SK-N-SH treated with all-trans-retinoic acid at 6 μM for 48 hours (cell line): ENCODE measurements around the gene AUH.

Experiments
- ARNTL ChIP-seq: fragments of 450-650 bp; formaldehyde crosslinking; IDR thresholded peaks from 2 replicates; pipeline ENCODE4 v1.5.0; 2020; ENCODE audit warnings: low read depth, mild to moderate bottlenecking, moderate library complexity, borderline replicate concordance
- BACH2 ChIP-seq: fragments of 250-450 bp; sonication (Bioruptor Pico); IDR thresholded peaks from 2 replicates; pipeline ENCODE4 v1.9.0; 2021; ENCODE audit warnings: mild to moderate bottlenecking, borderline replicate concordance
- CSDC2 ChIP-seq: fragments of 250-450 bp; sonication (Bioruptor Pico); IDR thresholded peaks from 2 replicates; pipeline ENCODE4 v1.5.0; 2020; ENCODE audit warnings: mild to moderate bottlenecking, moderate library complexity
- ISL1 ChIP-seq: fragments of 250-450 bp; sonication (Bioruptor Pico); IDR thresholded peaks from 2 replicates; pipeline ENCODE4 v2.1.2; 2022; ENCODE audit warnings: mild to moderate bottlenecking, moderate library complexity
- SNAI2 ChIP-seq: fragments of 250-450 bp; sonication (Bioruptor Pico); IDR thresholded peaks from 2 replicates; pipeline ENCODE4 v1.5.0; 2020; ENCODE audit warnings: mild to moderate bottlenecking, moderate library complexity
- TOX ChIP-seq: fragments of 250-450 bp; sonication (Bioruptor Pico); IDR thresholded peaks from 2 replicates; pipeline ENCODE4 v1.8.0; 2021; ENCODE audit warnings: mild to moderate bottlenecking, moderate library complexity, borderline replicate concordance
- ZFP3 ChIP-seq: fragments of 250-450 bp; sonication (Bioruptor Pico); IDR thresholded peaks from 2 replicates; pipeline ENCODE4 v1.5.0; 2020; ENCODE audit warnings: mild to moderate bottlenecking, moderate library complexity
- ZFP30 ChIP-seq: fragments of 450-650 bp; formaldehyde crosslinking; IDR thresholded peaks from 2 replicates; pipeline ENCODE4 v1.5.0; 2022; ENCODE audit warnings: mild to moderate bottlenecking, moderate library complexity
- ZNF8 ChIP-seq: fragments of 450-650 bp; formaldehyde crosslinking; IDR thresholded peaks from 2 replicates; pipeline ENCODE4 v1.5.0; 2020; ENCODE audit warnings: mild to moderate bottlenecking, moderate library complexity
- TF ChIP-seq, protein P1 (sequence below): fragments of 250-450 bp; sonication (Bioruptor Pico); IDR thresholded peaks from 2 replicates; pipeline ENCODE4 v1.5.1; 2021; ENCODE audit warnings: mild to moderate bottlenecking, moderate library complexity

DNA sequence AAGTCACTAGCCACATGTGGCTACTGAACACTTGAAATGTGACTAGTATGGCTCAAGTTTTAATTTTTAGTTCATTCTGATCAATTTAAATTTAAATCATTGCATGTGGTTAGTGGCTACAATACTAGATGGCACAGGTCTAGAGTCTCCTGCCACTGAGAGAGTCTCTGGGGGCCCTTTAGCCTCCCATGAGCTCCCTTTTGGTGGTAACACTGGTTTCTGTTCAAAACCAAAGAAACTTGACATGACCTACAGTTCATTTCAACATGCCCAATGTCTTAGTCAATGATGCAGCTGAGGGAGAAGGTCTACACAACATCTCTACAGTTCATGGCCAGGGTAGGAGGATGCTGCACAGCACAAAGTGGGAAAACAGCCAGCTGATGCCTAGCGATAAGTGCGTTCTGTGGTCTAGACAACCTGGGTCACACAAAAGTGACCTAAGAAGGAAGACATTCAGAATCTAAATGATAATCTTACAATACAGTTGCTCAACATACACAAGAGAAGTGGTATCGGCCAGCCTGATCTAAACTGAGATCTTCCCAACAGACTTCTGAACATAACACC lies 121.0 kb downstream of the AUH start:
- TF ChIP-seq ARNTL (CRISPR knock-in tag) (no peak), ZFP3 (CRISPR knock-in tag) (no peak), CSDC2 (no peak), ZFP30 (no peak), ZNF8 (CRISPR knock-in tag) (no peak), BACH2 (CRISPR knock-in tag) (no peak), ISL1 (CRISPR knock-in tag) (no peak), TOX (CRISPR knock-in tag) (no peak), SNAI2 (CRISPR knock-in tag) (no peak)
- TF ChIP-seq, protein P1, sequence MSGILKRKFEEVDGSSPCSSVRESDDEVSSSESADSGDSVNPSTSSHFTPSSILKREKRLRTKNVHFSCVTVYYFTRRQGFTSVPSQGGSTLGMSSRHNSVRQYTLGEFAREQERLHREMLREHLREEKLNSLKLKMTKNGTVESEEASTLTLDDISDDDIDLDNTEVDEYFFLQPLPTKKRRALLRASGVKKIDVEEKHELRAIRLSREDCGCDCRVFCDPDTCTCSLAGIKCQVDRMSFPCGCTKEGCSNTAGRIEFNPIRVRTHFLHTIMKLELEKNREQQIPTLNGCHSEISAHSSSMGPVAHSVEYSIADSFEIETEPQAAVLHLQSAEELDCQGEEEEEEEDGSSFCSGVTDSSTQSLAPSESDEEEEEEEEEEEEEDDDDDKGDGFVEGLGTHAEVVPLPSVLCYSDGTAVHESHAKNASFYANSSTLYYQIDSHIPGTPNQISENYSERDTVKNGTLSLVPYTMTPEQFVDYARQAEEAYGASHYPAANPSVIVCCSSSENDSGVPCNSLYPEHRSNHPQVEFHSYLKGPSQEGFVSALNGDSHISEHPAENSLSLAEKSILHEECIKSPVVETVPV (CRISPR knock-in tag), result no peak
